Measurements from ENCODE around the gene HRCT1.

The HRCT1 gene

DNA sequence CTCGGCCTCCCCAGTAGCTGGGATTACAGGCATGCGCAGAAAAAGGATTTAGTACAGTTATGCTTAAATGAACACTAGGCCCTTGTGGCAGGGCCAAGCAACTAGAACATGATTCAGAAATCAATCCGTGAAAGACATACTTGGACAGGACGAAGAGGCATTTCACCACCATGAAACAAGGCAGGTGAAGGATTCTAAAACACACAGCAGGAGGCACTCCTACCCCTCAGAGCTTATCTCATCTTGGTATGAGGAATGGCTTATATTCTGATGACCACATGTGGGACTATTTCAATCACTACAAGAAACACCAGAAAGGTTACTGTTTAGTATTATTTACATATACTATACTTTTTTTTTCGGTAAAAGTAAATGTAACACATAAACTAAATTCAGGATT, 36.3 kb downstream of the HRCT1 start:
- DNase-seq (ENCODE audit: low read depth): no peak

DNA sequence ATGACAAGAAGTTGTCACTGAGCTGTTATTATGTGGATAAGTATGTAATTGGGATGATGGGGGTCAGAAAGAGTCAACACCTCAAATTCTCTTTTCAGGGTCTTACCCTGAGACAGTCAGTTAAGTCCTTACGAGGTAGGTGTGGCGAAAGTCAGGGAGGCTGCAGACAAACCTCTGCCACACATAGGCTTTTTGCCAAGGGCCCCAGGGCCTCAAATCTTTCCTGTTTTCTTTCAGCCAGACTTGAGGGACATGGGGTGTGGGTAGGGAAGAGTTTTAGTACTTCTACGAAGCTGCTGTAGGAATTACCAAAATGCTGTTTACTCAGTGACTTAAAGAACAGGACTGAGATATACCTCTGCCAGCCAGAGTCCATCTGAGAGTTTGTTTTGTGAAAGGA, 38.2 kb downstream of the HRCT1 start:
- DNase-seq (ENCODE audit: low read depth): no peak

DNA sequence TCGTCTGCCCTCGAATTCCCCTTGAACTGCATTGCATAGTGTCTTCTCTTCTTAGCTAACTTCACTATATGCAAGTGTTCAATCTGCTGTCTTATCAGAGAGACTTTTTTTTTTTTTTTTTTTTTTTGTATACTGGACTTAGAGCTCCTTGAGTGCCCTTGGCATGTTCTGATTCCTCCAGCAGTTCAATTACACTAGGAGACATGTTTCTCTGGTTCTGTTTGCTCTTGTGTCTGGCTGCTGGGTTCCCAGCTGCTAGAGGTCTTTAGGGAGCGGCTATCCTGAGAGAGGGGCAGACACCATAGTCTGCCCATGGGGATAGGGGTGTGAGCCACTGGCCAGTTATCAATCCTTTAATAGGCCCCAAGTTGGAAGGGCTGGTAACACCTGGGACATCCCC, 38.8 kb downstream of the HRCT1 start:
- no peak for DNase-seq (ENCODE audit: low read depth)

DNA sequence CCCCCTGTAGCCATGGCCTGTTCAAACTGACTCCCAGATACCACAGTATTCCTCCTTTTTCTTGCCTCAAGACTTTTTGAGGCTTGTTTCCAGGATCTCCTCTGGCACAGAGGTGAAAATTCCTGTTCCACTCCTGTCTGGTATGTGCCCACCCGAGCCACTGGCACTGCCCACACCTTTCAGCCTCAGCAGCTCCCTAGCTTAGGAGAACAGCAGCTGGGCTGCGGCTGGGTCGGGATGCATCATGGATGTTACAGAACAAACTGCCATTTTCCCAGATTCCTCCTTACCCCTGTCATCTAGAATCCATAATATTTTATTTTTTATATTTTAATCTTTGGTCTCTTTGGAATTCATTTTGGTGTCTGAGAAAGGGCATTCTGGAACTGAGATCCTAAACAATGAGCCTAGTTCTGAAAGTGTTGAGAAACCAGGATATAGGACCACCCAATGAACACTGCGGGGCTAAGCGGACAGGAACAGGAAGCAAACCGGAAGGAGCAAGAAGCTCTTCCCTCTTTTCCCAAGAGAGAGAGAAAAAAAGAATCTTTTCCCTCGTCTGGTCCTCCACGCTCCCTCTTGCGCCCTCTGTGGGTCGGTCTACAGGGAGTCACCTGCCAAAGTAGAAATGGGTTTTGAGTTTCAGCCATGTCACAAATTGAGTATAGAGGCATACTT, 39.5 kb downstream of the HRCT1 start:
- peak; percentile 19 for DNase-seq (ENCODE audit: low read depth)

DNA sequence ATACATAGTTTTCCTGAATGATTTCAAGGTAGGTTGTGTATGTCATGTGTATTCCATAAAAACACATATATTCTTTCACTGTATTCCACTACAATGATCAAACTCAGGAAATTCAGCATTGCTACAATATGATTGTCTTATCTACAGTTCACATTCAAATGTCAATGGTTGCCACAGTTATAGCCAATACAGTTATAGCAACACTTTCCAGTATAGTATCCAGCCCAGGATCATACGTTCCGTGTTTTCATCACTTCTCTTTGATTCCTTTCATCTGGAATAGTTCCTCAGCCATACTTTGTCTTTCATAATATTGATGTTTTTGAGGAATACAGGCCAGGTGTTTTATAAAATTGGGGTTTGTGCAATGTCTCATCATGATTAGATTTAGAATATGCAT, 42.4 kb downstream of the HRCT1 start:
- no peak for DNase-seq (ENCODE audit: low read depth)

DNA sequence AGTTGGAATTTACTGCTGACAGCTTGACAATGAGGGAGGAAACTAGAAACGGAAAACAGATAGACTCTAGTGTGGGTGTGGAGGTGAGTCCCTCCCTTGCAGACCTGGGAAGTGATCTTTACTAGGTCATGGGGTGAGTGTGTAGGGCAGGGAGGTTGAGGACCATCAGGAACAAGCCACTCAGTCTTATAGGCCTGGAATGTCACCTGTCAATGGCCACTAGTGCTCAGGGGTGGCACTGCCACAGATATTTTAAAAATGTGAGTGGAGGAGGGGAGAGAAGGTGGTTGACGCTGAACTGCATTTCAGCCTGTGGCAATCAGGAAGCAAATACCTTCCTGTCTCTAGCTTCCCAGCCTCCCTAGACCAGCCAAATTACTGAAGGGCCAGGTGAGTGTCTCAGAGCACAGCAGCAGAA, 42.9 kb downstream of the HRCT1 start:
- DNase-seq (ENCODE audit: low read depth): no peak

DNA sequence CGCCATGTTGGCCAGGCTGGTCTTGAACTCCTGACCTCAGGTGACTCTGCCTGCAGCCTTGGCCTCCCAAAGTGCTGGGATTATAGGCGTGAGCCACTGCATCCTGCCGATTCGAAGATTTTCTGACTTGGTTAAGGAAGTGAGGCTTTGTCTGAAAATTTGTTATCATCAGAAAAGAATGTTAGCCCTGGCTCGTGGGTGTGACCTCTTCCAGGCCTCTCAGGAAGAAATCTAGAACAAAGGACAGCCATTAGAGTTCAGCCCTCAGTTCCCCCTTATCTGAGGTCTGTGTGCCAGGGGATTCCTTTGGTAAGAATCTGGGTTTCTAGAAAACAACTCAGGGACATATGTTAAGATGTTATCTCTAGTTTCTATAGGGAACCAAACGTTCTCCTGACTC, 45.7 kb downstream of the HRCT1 start:
- no peak for DNase-seq (ENCODE audit: low read depth)

DNA sequence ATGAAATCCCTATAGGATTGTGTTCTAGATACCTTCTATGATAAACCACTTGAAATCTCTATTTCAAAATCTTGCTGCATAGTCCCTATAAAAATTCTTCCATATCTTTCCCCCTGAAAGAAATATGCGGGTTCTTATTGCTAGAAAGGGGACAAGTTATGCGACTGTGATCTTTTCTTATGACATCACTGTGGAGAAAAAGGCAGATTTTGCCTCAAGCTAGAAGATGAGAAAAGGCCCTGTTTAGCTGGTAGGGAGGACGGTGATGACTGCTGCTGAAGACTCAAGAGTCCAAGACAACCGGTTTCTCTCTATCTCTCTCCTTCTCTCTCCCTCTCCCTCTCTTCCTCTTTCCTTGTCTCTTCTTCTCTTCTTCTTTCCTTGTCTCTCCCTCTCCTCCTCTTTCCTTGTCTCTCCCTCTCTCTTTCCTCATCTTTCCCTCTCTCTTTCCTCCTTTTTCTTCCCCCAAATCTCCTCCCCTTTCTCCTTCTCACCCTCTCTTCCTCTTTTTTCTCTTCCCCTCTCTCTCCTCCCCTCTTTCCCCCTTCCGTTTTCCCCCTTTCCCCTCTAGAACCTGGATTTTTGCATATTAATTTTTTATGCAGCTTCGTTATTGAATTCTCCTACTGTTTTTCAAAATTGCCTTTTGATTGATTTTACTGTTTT, 46.7 kb downstream of the HRCT1 start:
- no peak for DNase-seq (ENCODE audit: low read depth)

DNA sequence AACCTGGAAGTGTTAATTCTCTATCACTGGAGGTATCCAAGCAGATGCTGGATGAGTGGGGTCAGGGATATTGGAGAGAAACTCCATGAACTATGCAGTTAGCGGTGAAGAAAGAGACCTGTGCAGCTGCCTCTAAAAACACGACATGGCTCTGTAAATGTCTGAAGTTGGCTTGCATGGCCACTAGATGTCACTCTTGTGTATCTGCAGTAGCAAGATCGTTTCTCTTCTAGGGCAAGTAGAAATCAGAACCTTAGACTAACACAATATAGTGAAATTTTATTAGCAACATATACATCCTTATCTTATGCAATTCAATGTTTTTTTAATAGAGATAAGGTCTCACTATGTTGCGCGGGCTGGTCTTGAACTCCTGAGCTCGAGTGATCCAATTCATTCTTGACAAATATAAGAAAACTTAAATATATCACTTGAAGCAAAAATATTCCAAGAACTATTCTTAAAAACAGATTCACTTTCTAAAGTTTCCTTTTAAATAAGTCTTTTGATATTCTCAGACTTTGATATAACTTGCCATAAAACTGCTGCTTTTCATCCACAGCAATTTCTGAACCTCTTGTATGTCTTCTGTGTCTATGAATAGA, 49.0 kb downstream of the HRCT1 start:
- no peak for DNase-seq (ENCODE audit: low read depth)

DNA sequence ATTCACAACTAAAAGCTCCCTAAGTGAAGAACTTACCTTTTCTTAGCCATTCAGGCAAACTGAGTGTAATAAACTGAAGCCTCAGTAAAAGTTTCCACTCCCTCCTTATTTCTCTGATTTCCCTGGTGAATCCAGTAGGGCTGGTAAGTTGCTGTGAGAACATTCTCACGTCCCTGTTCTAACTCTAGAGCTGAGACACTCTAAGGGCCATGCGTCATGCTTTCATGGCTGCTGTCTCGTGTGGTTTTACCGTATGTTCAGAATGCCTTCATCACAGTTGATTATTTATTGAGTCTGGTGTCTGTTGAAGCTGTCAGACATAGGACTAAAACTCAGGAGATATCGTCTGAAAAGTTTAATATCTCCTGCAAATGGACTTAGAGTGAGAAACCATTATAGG, 50.6 kb downstream of the HRCT1 start:
- no peak for DNase-seq (ENCODE audit: low read depth)

Measured in stimulated activated CD8-positive, alpha-beta memory T cell treated with anti-CD3 and anti-CD28 coated beads, Interleukin-12 subunit alpha, Interleukin-12 subunit beta, amount 100 ng/mL, for 4 hours (primary cell).